GM12891 (cell line): ENCODE data around the gene TGFBI.

Source experiments
- PAX5 ChIP-seq: IDR thresholded peaks from 2 replicates; pipeline ENCODE4 v1.6.1; 2011; ENCODE audit warnings: low read length, moderate library complexity, mild to moderate bottlenecking; ENCODE audit not compliant: insufficient read depth, severe bottlenecking
- POLR2A ChIP-seq: IDR thresholded peaks from 2 replicates; pipeline ENCODE4 v1.6.1; 2011; ENCODE audit warnings: low read depth, low read length, control low read depth
- POLR2AphosphoS5 ChIP-seq: IDR thresholded peaks from 2 replicates; pipeline ENCODE4 v1.6.1; 2011; ENCODE audit warnings: low read depth, low read length, control low read depth
- TAF1 ChIP-seq: IDR thresholded peaks from 2 replicates; pipeline ENCODE4 v1.6.1; 2011; ENCODE audit warnings: low read depth, low read length, control low read depth

- no peak for TF ChIP-seq POLR2AphosphoS5
- no peak for TF ChIP-seq POLR2A
- TF ChIP-seq TAF1 = no peak
- no peak for TF ChIP-seq PAX5
These were observed 75.6 kb downstream of the TGFBI start for GRCh38 chr5:136104306-136104965.
